ENCODE data around the gene PRR19.

The PRR19 gene

DNA sequence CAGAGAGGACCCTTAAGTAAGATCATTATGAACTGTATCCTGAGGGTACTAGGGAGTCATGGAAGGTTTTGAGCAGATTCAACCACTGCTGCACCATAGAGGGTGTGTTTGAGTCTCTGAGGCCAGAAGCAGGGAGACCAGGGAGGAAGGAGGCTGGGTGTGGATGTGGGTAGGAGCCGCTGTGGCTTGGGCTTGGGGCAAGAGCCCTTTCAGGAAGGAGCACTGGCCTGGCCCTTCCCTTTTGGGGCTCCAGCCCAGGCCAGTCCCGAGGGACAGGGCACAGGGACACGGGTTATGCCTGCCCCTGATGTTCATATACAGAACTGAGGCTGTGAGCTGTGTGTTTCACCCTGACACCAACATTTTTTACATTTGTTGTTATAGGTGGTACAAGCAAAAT, 25.6 kb upstream of the PRR19 start:
- H3F3A ChIP-seq (ENCODE audit: control insufficient read depth, insufficient read depth) = no peaks in the 10 kb centered on the region
- H3K4me1 ChIP-seq (ENCODE audit: control insufficient read depth, low read length) = peaks cover 20% of the 10 kb centered on the region
- no peaks in the 10 kb centered on the region for H3K27me3 ChIP-seq (ENCODE audit: control insufficient read depth, low read length)
- no peak overlapping the region for H3K4me3 ChIP-seq (ENCODE audit: low read length)
- H3K36me3 ChIP-seq (ENCODE audit: control insufficient read depth, low read length) = peaks cover 6% of the 10 kb centered on the region; the same call in 1 of the 2 replicates
- no peaks in the 10 kb centered on the region for H4K20me1 ChIP-seq (ENCODE audit: control insufficient read depth, insufficient read depth, low read depth, low read length)
- no peaks in the 10 kb centered on the region for H3K9me2 ChIP-seq (replicated peaks; ENCODE audit: control insufficient read depth, low read length)
- H3K79me2 ChIP-seq (ENCODE audit: control insufficient read depth, low read length) = peaks cover 4% of the 10 kb centered on the region
- no peak overlapping the region for H3K4me2 ChIP-seq (ENCODE audit: low read length)
- no peak for TF ChIP-seq EZH2phosphoT487 (IDR thresholded peaks at IDR 0.05; ENCODE audit: borderline replicate concordance, low read length)
- TF ChIP-seq, protein P1, sequence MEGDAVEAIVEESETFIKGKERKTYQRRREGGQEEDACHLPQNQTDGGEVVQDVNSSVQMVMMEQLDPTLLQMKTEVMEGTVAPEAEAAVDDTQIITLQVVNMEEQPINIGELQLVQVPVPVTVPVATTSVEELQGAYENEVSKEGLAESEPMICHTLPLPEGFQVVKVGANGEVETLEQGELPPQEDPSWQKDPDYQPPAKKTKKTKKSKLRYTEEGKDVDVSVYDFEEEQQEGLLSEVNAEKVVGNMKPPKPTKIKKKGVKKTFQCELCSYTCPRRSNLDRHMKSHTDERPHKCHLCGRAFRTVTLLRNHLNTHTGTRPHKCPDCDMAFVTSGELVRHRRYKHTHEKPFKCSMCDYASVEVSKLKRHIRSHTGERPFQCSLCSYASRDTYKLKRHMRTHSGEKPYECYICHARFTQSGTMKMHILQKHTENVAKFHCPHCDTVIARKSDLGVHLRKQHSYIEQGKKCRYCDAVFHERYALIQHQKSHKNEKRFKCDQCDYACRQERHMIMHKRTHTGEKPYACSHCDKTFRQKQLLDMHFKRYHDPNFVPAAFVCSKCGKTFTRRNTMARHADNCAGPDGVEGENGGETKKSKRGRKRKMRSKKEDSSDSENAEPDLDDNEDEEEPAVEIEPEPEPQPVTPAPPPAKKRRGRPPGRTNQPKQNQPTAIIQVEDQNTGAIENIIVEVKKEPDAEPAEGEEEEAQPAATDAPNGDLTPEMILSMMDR (IDR thresholded peaks at IDR 0.05; ENCODE audit: low read depth, low read length, poor library complexity, severe bottlenecking) = no peak
- no peaks in the 10 kb centered on the region for H3K9me3 ChIP-seq (ENCODE audit: control insufficient read depth, insufficient read depth, low read length)
- H3K27ac ChIP-seq (ENCODE audit: low read depth, low read length) = no peak overlapping the region

DNA sequence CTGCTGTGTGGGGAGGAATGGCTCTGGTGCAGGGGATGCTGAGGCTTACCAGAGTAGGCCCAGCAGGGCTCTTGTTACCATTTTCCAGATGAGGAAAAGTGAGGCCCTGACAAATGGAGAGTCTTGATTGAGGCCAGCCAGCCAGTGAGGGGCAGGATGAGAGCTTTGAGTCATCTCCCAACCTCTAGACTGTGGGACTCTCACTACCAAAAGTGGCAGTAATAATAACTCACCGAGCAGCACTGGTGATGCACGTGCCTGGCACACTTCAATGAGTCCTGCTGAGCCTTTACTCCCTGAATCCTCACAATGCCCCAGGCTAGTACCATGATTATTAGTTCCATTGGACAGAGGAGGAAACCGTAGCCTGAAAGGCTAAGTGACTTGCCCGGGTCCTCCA, 25.1 kb upstream of the PRR19 start:
- Histone ChIP-seq H3K27me3 (ENCODE audit: control insufficient read depth, low read length) (no peaks in the 10 kb centered on the region), H3K36me3 (ENCODE audit: control insufficient read depth, low read length) (peaks cover 6% of the 10 kb centered on the region; the same call in 1 of the 2 replicates), H3K79me2 (ENCODE audit: control insufficient read depth, low read length) (peaks cover 7% of the 10 kb centered on the region), H3K4me2 (ENCODE audit: low read length) (no peak overlapping the region), H3K4me1 (ENCODE audit: control insufficient read depth, low read length) (peaks cover 23% of the 10 kb centered on the region), H3K9me2 (replicated peaks; ENCODE audit: control insufficient read depth, low read length) (no peaks in the 10 kb centered on the region), H3F3A (ENCODE audit: control insufficient read depth, insufficient read depth) (no peaks in the 10 kb centered on the region), H4K20me1 (ENCODE audit: control insufficient read depth, insufficient read depth, low read depth, low read length) (no peaks in the 10 kb centered on the region), H3K4me3 (ENCODE audit: low read length) (no peak overlapping the region), H3K27ac (ENCODE audit: low read depth, low read length) (no peak overlapping the region), H3K9me3 (ENCODE audit: control insufficient read depth, insufficient read depth, low read length) (no peaks in the 10 kb centered on the region)
- TF ChIP-seq, protein P1 (IDR thresholded peaks at IDR 0.05; ENCODE audit: low read depth, low read length, poor library complexity, severe bottlenecking) = no peak
- TF ChIP-seq EZH2phosphoT487 (IDR thresholded peaks at IDR 0.05; ENCODE audit: borderline replicate concordance, low read length) = no peak

GRCh38 chr19:42277821-42278451, 24.0 kb upstream of the PRR19 start:
- Histone ChIP-seq H3K36me3 (ENCODE audit: control insufficient read depth, low read length) (peaks cover 6% of the 10 kb centered on the region; the same call in 1 of the 2 replicates), H3F3A (ENCODE audit: control insufficient read depth, insufficient read depth) (peaks cover 8% of the 10 kb centered on the region), H3K9me2 (replicated peaks; ENCODE audit: control insufficient read depth, low read length) (no peaks in the 10 kb centered on the region), H3K9me3 (ENCODE audit: control insufficient read depth, insufficient read depth, low read length) (no peaks in the 10 kb centered on the region), H3K79me2 (ENCODE audit: control insufficient read depth, low read length) (peaks cover 9% of the 10 kb centered on the region), H3K4me2 (ENCODE audit: low read length) (no peak overlapping the region), H3K27me3 (ENCODE audit: control insufficient read depth, low read length) (no peaks in the 10 kb centered on the region), H3K4me3 (ENCODE audit: low read length) (no peak overlapping the region), H3K4me1 (ENCODE audit: control insufficient read depth, low read length) (peaks cover 34% of the 10 kb centered on the region), H4K20me1 (ENCODE audit: control insufficient read depth, insufficient read depth, low read depth, low read length) (no peaks in the 10 kb centered on the region), H3K27ac (ENCODE audit: low read depth, low read length) (no peak overlapping the region)
- no peak for TF ChIP-seq EZH2phosphoT487 (IDR thresholded peaks at IDR 0.05; ENCODE audit: borderline replicate concordance, low read length)
- TF ChIP-seq, protein P1 (IDR thresholded peaks at IDR 0.05; ENCODE audit: low read depth, low read length, poor library complexity, severe bottlenecking) = no peak

All from DOHH2 (cell line).